Choroid plexus epithelial cell (primary cell): Measurements from ENCODE around the gene RPS21.
"Not testable (repeated sequence)": the region's sequence is repeated elsewhere in the genome, so short reads cannot be mapped to it uniquely, and the experiment has no call there.

Experiments used
- DNase-seq: peaks from one replicate; pipeline ENCODE4 v3.0.0-alpha.2; 2010; ENCODE audit warnings: low read depth
- H3K4me3 ChIP-seq: 2 replicates; pipeline ENCODE4 v1.5.1; 2011; ENCODE audit warnings: low read depth, mild to moderate bottlenecking, control low read depth, low read length, moderate library complexity
- CTCF ChIP-seq: conservative IDR thresholded peaks from 2 replicates; pipeline ENCODE4 v1.5.1; 2011; ENCODE audit warnings: low read depth, mild to moderate bottlenecking, control low read depth, inconsistent platforms, low read length, moderate library complexity

RPS21 gene

GRCh38 chr20:62420846-62421715 is 34.2 kb downstream of the RPS21 start:
- DNase-seq: no peak
- H3K4me3 ChIP-seq: no peak overlapping the region
- no peak for TF ChIP-seq CTCF

GRCh38 chr20:62421716-62421990 is 34.8 kb downstream of the RPS21 start:
- no peak for DNase-seq
- no peak for TF ChIP-seq CTCF
- H3K4me3 ChIP-seq: no peak overlapping the region

- no peak for TF ChIP-seq CTCF
- no peak overlapping the region for H3K4me3 ChIP-seq
- DNase-seq: no peak
Observed at GRCh38 chr20:62422636-62423325, 35.9 kb downstream of the RPS21 start.

- no peak for TF ChIP-seq CTCF
- no peak for DNase-seq
- no peak overlapping the region for H3K4me3 ChIP-seq
Observed at GRCh38 chr20:62423326-62423706, 36.4 kb downstream of the RPS21 start.

- no peak overlapping the region for H3K4me3 ChIP-seq
- TF ChIP-seq CTCF: no peak
- no peak for DNase-seq
Observed at GRCh38 chr20:62424249-62425107, 37.6 kb downstream of the RPS21 start.

GRCh38 chr20:62425281-62426058 is 38.6 kb downstream of the RPS21 start:
- no peak for DNase-seq
- TF ChIP-seq CTCF: no peak
- no peak overlapping the region for H3K4me3 ChIP-seq

- not testable (repeated sequence) for DNase-seq, H3K4me3 ChIP-seq
Observed at GRCh38 chr20:62426059-62426348, 39.1 kb downstream of the RPS21 start.
